HFFc6 (cell line): ENCODE data around the gene PSAPL1. TPM values are rescaled to one million over a fixed set of nuclear protein-coding genes. Genes with fewer than 3 reads are reported as not detected.

Source experiments
- DNase-seq: peaks from one replicate; pipeline ENCODE4 v3.0.0-alpha.2; 2018
- H3K27ac Mint-ChIP-seq: 2 replicates; pipeline ENCODE4 v1.8.0; 2020; ENCODE audit warnings: mild to moderate bottlenecking, mixed read lengths
- H3K27me3 Mint-ChIP-seq: 2 replicates; pipeline ENCODE4 v1.8.0; 2021; ENCODE audit warnings: mild to moderate bottlenecking, moderate library complexity, mixed read lengths; ENCODE audit not compliant: insufficient read depth
- H3K36me3 Mint-ChIP-seq: 2 replicates; pipeline ENCODE4 v1.8.0; 2021; ENCODE audit warnings: low read depth, mixed read lengths
- H3K4me1 Mint-ChIP-seq: 2 replicates; pipeline ENCODE4 v1.8.0; 2020; ENCODE audit warnings: low read depth, mixed read lengths
- H3K4me3 Mint-ChIP-seq: 2 replicates; pipeline ENCODE4 v1.8.0; 2020; ENCODE audit warnings: mild to moderate bottlenecking, moderate library complexity, mixed read lengths
- H3K9me3 Mint-ChIP-seq: 2 replicates; pipeline ENCODE4 v1.8.0; 2020; ENCODE audit warnings: mild to moderate bottlenecking, mixed read lengths
- CTCF ChIP-seq: fragments of 200-600 bp; sonication (generic); IDR thresholded peaks from 2 replicates; pipeline ENCODE4 v1.5.0; 2021; ENCODE audit warnings: antibody characterized with exemption, mild to moderate bottlenecking
- total RNA-seq, 6 experiments: library from RNA; stranded (reverse); fragmentation: NEBNext Ultra II Directional; extraction: Animal tissue kit (Norgen Biotek cat#: 25700); gene quantifications; 2 replicates in 1 of 6; 3 replicates in 5 of 6; pipeline ENCODE4 v1.2.3, GENCODE V29; 2021

The PSAPL1 gene
- total RNA-seq, 6 experiments from 2014 or later, result not detected

GRCh38 chr4:7465017-7465416 is 30.3 kb upstream of the PSAPL1 start:
- DNase-seq, result no peak
- H3K36me3 Mint-ChIP-seq, result no peaks in the 10 kb centered on the region
- no peaks in the 10 kb centered on the region for H3K9me3 Mint-ChIP-seq
- H3K4me1 Mint-ChIP-seq, result no peaks in the 10 kb centered on the region
- H3K4me3 Mint-ChIP-seq, result no peak overlapping the region
- TF ChIP-seq CTCF, result no peak
- no peak overlapping the region for H3K27ac Mint-ChIP-seq
- H3K27me3 Mint-ChIP-seq, result peaks cover 36% of the 10 kb centered on the region

- no peak overlapping the region for H3K27ac Mint-ChIP-seq
- H3K36me3 Mint-ChIP-seq, result no peaks in the 10 kb centered on the region
- H3K4me3 Mint-ChIP-seq, result no peak overlapping the region
- no peaks in the 10 kb centered on the region for H3K9me3 Mint-ChIP-seq
- no peak for DNase-seq
- H3K4me1 Mint-ChIP-seq, result no peaks in the 10 kb centered on the region
- TF ChIP-seq CTCF, result no peak
- H3K27me3 Mint-ChIP-seq, result peaks cover 36% of the 10 kb centered on the region
Measured at GRCh38 chr4:7464259-7464655, 29.5 kb upstream of the PSAPL1 start.

- no peak overlapping the region for H3K4me3 Mint-ChIP-seq
- H3K27ac Mint-ChIP-seq, result no peak overlapping the region
- H3K4me1 Mint-ChIP-seq, result no peaks in the 10 kb centered on the region
- peaks cover 37% of the 10 kb centered on the region for H3K27me3 Mint-ChIP-seq
- no peaks in the 10 kb centered on the region for H3K36me3 Mint-ChIP-seq
- DNase-seq, result no peak
- no peak for TF ChIP-seq CTCF
- no peaks in the 10 kb centered on the region for H3K9me3 Mint-ChIP-seq
Measured at GRCh38 chr4:7463566-7464258, 29.0 kb upstream of the PSAPL1 start.

- no peak overlapping the region for H3K4me3 Mint-ChIP-seq
- peak; percentile 5 for DNase-seq
- peak; percentile 61 for TF ChIP-seq CTCF
- H3K36me3 Mint-ChIP-seq, result no peaks in the 10 kb centered on the region
- no peak overlapping the region for H3K27ac Mint-ChIP-seq
- peaks cover 32% of the 10 kb centered on the region for H3K27me3 Mint-ChIP-seq
- no peaks in the 10 kb centered on the region for H3K9me3 Mint-ChIP-seq
- H3K4me1 Mint-ChIP-seq, result no peaks in the 10 kb centered on the region
Measured at GRCh38 chr4:7462509-7462971, 27.8 kb upstream of the PSAPL1 start.

GRCh38 chr4:7461230-7461629 is 26.5 kb upstream of the PSAPL1 start:
- H3K4me3 Mint-ChIP-seq, result no peak overlapping the region
- H3K27ac Mint-ChIP-seq, result no peak overlapping the region
- TF ChIP-seq CTCF, result peak; percentile 13; the same call in 1 of the 2 replicates
- H3K9me3 Mint-ChIP-seq, result no peaks in the 10 kb centered on the region
- H3K27me3 Mint-ChIP-seq, result peaks cover 32% of the 10 kb centered on the region
- no peak for DNase-seq
- no peaks in the 10 kb centered on the region for H3K4me1 Mint-ChIP-seq
- H3K36me3 Mint-ChIP-seq, result no peaks in the 10 kb centered on the region
